Myocyte (in vitro differentiated cells): ENCODE results near the gene PPP1R3A. TPM values are rescaled to one million over a fixed set of nuclear protein-coding genes. Genes with fewer than 3 reads are reported as not detected.
"Not testable (repeated sequence)": the region's sequence is repeated elsewhere in the genome, so short reads cannot be mapped to it uniquely, and the experiment has no call there.

Experiments used
- DNase-seq: peaks from one replicate; pipeline ENCODE4 v3.0.0-alpha.2; 2012; ENCODE audit warnings: low read depth
- polyA plus RNA-seq: library from polyadenylated mRNA; unstranded; fragments of >200 nt; gene quantifications from one replicate; pipeline ENCODE4 v1.2.1, GENCODE V29; 2012; ENCODE audit warnings: missing spikeins
- total RNA-seq: library from RNA; depleted of rRNA; stranded (reverse); fragments of >200 nt; gene quantifications from 2 replicates; pipeline ENCODE4 v1.2.3, GENCODE V29; 2014

Gene PPP1R3A, protein sequence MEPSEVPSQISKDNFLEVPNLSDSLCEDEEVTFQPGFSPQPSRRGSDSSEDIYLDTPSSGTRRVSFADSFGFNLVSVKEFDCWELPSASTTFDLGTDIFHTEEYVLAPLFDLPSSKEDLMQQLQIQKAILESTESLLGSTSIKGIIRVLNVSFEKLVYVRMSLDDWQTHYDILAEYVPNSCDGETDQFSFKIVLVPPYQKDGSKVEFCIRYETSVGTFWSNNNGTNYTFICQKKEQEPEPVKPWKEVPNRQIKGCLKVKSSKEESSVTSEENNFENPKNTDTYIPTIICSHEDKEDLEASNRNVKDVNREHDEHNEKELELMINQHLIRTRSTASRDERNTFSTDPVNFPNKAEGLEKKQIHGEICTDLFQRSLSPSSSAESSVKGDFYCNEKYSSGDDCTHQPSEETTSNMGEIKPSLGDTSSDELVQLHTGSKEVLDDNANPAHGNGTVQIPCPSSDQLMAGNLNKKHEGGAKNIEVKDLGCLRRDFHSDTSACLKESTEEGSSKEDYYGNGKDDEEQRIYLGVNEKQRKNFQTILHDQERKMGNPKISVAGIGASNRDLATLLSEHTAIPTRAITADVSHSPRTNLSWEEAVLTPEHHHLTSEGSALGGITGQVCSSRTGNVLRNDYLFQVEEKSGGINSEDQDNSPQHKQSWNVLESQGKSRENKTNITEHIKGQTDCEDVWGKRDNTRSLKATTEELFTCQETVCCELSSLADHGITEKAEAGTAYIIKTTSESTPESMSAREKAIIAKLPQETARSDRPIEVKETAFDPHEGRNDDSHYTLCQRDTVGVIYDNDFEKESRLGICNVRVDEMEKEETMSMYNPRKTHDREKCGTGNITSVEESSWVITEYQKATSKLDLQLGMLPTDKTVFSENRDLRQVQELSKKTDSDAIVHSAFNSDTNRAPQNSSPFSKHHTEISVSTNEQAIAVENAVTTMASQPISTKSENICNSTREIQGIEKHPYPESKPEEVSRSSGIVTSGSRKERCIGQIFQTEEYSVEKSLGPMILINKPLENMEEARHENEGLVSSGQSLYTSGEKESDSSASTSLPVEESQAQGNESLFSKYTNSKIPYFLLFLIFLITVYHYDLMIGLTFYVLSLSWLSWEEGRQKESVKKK
- total RNA-seq = 6.9 and 11.6 TPM in 2 replicates
- polyA plus RNA-seq = 0.13 TPM

DNA sequence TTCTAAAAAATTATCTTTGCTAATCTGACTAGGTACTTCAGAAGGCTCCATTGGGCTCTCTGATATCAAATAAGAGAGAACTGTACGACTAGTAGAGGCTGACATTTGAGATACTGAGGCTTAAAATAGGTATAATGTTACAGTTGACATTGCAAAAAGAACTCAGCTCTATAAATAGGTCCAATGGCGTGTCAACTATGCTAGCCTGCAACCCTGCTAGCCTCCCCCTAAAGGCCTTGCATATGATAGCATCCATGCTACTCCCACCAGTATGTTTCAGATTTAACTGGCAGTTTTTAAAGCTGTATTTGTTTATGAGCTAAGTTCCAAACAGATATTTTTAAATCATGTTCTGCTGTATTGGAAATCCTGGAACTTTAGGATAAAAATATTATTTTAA lies at the start of gene PPP1R3A:
TSS of gene PPP1R3A (minus strand) at position 64 of the 400 bp plus-strand sequence. CDS start at position 51, 13 bp downstream.
- peak; percentile 85 for DNase-seq

- DNase-seq = no peak
Measured at GRCh38 chr7:113963356-113963755, 44.5 kb upstream of the PPP1R3A start.

DNA sequence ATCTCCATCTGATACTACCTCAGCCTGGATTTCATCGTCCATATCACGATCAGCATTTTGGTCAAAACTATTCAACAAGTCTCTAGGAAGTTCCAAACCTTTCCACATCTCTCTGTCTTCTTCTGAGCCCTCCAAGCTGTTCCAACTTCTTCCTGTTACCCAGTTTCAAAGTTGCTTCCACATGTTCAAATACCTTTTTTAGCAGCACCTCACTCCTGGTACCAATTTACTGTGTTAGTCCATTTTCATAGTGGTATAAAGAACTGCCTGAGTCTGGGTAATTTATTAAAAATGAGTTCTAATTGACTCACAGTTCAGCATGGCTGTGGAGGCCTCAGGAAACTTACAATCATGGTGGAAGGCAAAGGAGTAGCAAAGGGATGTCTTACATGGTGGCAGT lies 41.1 kb upstream of the PPP1R3A start:
- no peak for DNase-seq

DNA sequence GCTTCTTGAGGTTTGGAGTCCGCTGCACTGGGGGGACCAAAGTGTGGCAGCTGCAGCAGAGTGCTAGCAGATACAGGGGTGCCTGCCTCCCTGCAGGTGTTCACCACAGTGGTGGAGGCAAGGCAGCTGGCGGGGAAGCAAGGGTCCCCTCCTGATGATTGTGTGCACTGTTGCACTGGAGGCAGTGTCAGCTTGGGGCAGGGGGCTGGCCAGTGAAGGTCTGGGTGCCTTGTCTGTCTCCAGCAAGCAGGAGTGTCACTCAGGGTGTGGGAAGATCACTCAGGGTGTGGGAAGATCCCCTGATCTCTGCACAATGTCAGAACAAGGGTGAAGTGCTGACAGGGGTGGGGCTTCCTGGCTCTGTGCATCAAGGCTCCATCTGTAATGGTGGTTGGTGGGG lies 36.3 kb upstream of the PPP1R3A start:
- no peak for DNase-seq

DNA sequence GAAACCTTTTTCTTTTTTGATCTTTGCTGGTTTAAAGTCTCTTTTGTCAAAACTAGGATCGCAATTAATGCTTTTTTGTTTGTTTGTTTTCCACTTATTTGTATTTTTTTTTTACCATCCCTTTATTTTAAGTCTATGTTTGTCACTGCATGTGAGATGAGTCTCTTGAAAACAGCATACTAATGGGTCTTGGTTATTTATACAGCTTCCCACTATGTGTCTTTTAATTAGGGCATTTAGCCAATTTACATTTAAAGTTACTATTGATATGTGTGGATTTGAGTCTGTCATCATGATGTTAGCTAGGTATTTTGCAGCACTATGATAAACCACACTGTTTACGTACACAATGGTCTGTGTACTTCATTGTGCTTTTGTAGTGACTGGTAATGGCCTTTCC lies 34.7 kb upstream of the PPP1R3A start:
- no peak for DNase-seq

DNA sequence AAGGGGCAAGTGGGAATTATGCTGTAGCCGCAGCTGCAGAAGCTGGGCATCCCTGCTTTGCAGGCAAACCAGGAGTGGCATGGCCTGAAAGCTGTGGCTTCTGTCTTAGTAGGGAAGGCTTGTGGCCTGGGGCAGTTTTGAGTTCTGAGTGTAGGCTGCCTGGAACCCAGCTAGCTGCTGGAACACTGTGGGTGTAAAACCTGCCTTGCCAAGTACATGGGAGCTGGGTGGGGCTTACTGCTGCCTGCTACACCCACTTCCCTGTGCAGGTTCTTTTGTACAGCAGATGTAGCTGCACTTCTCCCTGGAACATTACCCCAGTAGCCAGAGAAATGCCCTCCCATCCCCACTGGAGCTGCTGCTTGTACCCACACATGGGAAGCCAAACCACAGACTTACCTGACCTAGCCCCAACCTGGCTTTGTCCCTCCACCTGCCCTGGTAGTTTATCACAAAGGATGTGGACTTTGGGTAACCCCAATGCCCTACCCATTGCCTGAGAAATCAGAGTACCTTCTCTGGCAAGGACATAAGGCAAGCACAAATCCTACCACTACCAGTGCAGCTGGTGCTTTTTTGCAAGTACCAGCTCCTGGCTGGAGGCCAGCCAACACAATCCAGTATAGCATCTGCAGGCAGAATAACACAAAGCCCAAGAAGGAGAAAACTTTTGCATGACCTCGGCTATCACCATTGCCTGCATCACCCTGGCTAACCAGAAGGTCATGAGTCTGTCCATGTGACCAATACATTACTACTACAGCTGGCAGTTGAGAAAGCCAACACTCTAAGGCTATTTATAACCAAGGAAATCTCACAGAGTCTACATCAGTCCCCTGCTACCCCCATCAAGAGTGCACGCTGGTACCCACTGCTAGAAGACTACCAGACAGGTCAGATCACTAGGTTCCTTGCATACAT lies 26.5 kb upstream of the PPP1R3A start:
- peak; percentile 58 for DNase-seq

GRCh38 chr7:113936982-113937381 lies 18.2 kb upstream of the PPP1R3A start:
- DNase-seq = no peak

- no peak for DNase-seq
Measured at GRCh38 chr7:113936535-113936934, 17.7 kb upstream of the PPP1R3A start.

- not testable (repeated sequence) for DNase-seq
Measured at GRCh38 chr7:113929389-113929788, 10.6 kb upstream of the PPP1R3A start.

DNA sequence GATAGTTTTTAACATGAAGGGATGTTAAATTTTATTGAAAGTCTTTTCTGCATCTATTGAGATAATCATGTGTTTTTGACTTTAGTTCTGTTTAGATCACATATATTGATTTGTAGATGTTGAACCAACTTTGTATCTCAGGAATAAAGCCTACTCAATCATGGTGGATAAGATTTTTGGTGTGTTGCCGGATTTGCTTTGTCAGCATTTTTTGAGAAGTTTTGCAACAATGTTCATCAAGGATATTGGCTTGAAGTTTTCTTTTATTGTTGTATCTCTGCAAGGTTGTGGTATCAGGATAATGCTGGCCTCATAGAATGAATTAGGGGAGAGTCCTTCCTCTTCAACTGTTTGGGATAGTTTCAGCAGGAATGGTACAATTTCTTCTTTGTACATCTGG lies 9.3 kb upstream of the PPP1R3A start:
- DNase-seq = no peak

DNA sequence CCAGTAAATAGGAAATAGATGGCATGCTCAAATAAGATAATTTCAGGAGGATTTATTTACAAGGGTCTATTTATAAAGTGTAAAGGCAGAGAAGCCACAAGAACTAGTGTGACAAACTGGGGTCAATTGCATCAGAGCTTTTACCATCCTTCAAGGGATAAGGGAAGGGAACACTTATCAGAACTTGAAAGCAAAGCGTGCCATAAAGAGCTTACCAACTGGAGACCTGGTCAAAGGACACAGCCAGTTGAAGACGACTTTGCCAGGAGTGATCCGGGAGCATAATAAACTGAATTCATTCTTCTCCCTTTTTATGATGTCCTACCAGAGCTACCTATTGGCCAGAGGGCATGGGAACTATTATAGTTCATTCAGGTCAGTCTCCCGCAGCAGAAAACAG lies 3.2 kb upstream of the PPP1R3A start:
- peak; percentile 19 for DNase-seq

DNA sequence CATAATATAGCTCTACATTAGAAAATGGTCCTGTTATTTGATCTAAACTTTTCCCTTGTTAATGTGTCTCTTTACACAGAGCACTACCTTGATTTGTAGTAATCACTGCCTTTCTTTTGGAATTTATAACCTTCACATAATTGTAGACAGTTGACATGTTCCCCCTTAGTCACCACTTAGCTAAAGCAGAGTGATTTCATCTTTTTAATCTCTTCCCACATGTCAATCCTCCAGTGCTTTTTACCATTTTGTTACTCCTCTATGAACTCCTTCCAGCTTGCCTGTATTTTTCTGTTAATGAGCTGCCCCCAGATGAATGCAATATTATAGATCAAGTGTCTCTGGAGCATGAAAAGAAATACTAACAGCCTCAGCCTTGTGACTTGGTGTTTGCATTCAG lies 2.6 kb upstream of the PPP1R3A start:
- DNase-seq = no peak

GRCh38 chr7:113917840-113918239 lies 969 bp downstream of the PPP1R3A start:
- no peak for DNase-seq

- no peak for DNase-seq
Measured at GRCh38 chr7:113915956-113916355, 2.9 kb downstream of the PPP1R3A start.

DNA sequence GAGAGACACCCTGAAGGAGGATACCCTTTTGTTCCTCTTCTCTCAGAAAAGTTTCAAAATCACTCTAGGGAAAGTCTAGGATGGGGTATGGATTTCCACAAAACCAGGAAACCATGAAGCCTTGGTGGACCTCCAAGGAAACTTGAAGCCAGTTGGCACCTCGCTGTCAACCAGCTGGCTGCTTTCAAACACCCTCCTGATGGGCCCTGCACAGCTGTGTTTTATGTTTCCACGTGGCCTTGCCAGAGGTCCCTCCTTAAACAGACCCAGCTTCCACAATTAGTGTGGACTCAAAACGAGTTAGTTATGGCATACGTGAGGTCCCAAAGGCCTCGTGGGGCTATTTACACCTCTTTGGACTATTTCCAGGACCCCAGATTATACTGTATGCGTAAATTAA lies 5.9 kb downstream of the PPP1R3A start:
- DNase-seq = peak; percentile 74

DNA sequence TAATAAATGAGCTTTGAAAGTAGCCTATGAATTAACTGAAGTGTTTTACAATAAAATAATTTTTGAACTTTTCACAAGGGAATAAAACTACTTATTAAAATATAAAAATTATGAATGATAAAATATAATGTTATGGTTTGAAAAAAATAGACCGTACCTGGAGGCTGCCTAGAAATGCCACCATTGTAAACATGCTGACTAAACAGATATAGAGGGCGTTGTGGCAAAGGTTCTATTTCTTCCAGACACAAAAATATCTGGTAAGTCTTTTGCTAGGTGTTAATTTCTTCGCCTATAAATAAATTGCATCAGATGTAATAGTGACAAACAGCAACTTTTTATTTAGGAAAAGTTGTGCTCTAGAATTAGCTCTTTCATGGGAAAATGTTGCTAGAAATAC lies 11.2 kb downstream of the PPP1R3A start:
- DNase-seq = no peak

DNA sequence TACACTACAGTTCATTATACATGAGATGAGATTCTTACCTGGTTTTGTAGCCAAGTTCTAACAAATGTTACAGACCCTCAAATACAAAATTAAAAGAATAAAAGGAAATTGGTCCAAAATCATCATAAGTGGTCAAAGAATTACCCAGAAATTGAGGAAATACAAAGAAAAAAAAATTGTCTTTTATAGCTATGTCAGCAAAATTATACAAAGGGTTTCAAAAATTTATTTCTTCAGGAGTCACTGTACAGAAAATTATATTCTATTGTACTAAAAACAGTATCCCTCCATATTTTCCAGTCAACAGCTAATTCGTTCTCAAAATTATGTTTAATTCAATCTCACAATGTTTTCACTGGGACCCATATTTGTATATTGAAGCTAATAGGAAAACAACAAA lies 14.3 kb downstream of the PPP1R3A start:
- no peak for DNase-seq

DNA sequence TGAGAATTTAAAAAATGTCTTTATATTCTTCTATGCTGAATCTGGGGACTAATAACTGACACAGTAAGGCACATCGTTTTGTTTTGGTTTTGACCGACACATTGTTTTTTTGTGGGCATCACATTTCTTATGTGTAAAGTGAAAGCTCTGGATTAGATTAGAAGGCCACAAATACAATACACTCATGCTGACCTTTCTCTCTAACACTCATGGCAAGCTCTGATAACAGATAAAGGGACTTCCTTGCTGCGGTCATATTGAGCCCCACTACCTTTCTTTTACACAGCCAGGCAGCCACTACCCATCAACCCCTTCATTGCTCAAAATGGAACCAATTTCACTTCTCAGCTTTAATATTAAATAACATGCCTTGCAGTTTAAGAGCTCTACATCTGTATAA lies 26.0 kb downstream of the PPP1R3A start:
- DNase-seq = no peak

DNA sequence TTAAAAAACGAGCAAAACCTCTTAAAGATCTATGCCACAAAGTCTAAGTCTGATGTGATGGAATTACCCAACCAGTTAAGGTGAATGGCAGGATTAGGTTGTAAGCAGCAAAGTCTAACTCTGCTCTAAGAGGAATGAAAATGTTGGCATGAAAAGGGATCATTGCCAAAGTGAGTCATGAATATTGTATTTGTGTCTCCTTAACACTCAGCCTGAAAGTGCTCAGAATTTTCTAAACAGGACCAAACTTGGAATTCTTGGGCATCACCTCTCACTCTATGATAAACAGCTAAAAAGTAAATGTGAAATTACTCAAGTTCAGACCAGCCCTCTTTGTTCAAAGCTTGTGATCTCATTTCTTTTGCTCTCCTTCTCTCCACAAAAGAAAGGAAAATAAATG lies 27.0 kb downstream of the PPP1R3A start:
- DNase-seq = peak; percentile 28

- DNase-seq = no peak
Measured at GRCh38 chr7:113891031-113891350, 27.8 kb downstream of the PPP1R3A start.
